SK-N-SH (cell line): ENCODE data around the gene MPPED2. TPM values are rescaled to one million over a fixed set of nuclear protein-coding genes. Genes with fewer than 3 reads are reported as not detected.

ENCODE experiments used
- CTCF ChIA-PET: fragments of 300-600, 350-600 bp; formaldehyde crosslinking; extraction: SDS; loops from one replicate; lab custom pipeline; 2021; lab: Yijun Ruan, JAX
- POLR2A ChIA-PET: fragments of 350-600 bp; sonication (Branson Sonifier 250); formaldehyde crosslinking; extraction: SDS; loops from one replicate; lab custom pipeline; 2020; ENCODE audit warnings: antibody characterized with exemption, inconsistent platforms; lab: Yijun Ruan, JAX
- DNase-seq: peaks from one replicate; pipeline ENCODE4 v3.0.0; 2012
- H2AFZ ChIP-seq: fragments of 200-600 bp; sonication (generic); 2 replicates; pipeline ENCODE4 v1.8.1; 2016; ENCODE audit warnings: antibody characterized with exemption, mild to moderate bottlenecking, low read depth
- H3F3A ChIP-seq: fragments of 200-600 bp; sonication (generic); replicated peaks from 2 replicates; pipeline ENCODE3; 2016; ENCODE audit warnings: antibody characterized with exemption, mild to moderate bottlenecking; ENCODE audit not compliant: insufficient read depth
- H3K27ac ChIP-seq, 2 experiments: fragments of 200-500 bp in 1 of 2; fragments of 200-600 bp in 1 of 2; sonication (Bioruptor generic) in 1 of 2; sonication (generic), shearing (Covaris generic) in 1 of 2; 2 replicates each; pipeline versions ENCODE4 v1.5.1 to v1.6.1; 2014 to 2016; ENCODE audit warnings: low read depth in 2 of 2, inconsistent platforms in 1 of 2, low read length in 1 of 2, mild to moderate bottlenecking in 1 of 2, mixed read lengths in 1 of 2
- H3K27me3 ChIP-seq: fragments of 200-600 bp; sonication (generic), shearing (Covaris generic); 2 replicates; pipeline ENCODE4 v1.6.1; 2016; ENCODE audit warnings: mixed run types; ENCODE audit not compliant: insufficient read depth
- H3K36me3 ChIP-seq, 2 experiments: fragments of 200-500 bp in 1 of 2; fragments of 200-600 bp in 1 of 2; sonication (Bioruptor generic) in 1 of 2; sonication (generic) in 1 of 2; replicated peaks in 1 of 2; 2 replicates each; pipeline versions ENCODE3 to v1.5.1; 2014 to 2016; ENCODE audit warnings: low read length in 1 of 2, mild to moderate bottlenecking in 1 of 2; ENCODE audit not compliant: insufficient read depth in 2 of 2, control insufficient read depth in 1 of 2
- H3K4me1 ChIP-seq, 2 experiments: fragments of 200-500 bp in 1 of 2; fragments of 200-600 bp in 1 of 2; sonication (Bioruptor generic) in 1 of 2; sonication (generic), shearing (Covaris generic) in 1 of 2; 2 replicates each; pipeline versions ENCODE4 v1.5.1 to v1.6.1; 2014 to 2016; ENCODE audit warnings: low read depth in 1 of 2, low read length in 1 of 2, mixed run types in 1 of 2; ENCODE audit not compliant: insufficient read depth in 2 of 2, control insufficient read depth in 1 of 2
- H3K4me2 ChIP-seq: fragments of 200-600 bp; sonication (generic), shearing (Covaris generic); 2 replicates; pipeline ENCODE4 v1.6.1; 2017; ENCODE audit warnings: mixed run types
- H3K4me3 ChIP-seq, 2 experiments: fragments of 200-500 bp in 1 of 2; fragments of 200-600 bp in 1 of 2; sonication (Bioruptor generic) in 1 of 2; sonication (generic), shearing (Covaris generic) in 1 of 2; 2 replicates each; pipeline versions ENCODE4 v1.5.1 to v1.8.1; 2014 to 2016; ENCODE audit warnings: low read depth in 2 of 2, inconsistent platforms in 1 of 2, low read length in 1 of 2, mild to moderate bottlenecking in 1 of 2, mixed read lengths in 1 of 2, moderate library complexity in 1 of 2
- H3K79me2 ChIP-seq: fragments of 200-600 bp; sonication (generic); 2 replicates; pipeline ENCODE4 v1.8.1; 2017; ENCODE audit warnings: mild to moderate bottlenecking; ENCODE audit not compliant: insufficient read depth
- H3K9ac ChIP-seq: fragments of 200-600 bp; sonication (generic); 2 replicates; pipeline ENCODE4 v1.6.1; 2017; ENCODE audit warnings: mixed run types
- H3K9me2 ChIP-seq: fragments of 200-600 bp; sonication (generic); 2 replicates; pipeline ENCODE4 v1.6.1; 2017; ENCODE audit warnings: mixed run types
- H3K9me3 ChIP-seq: fragments of 200-600 bp; sonication (generic); 2 replicates; pipeline ENCODE4 v1.6.1; 2017; ENCODE audit warnings: mixed run types, mild to moderate bottlenecking, moderate library complexity
- H4K20me1 ChIP-seq: fragments of 200-600 bp; sonication (generic); 2 replicates; pipeline ENCODE4 v1.6.1; 2017; ENCODE audit warnings: mild to moderate bottlenecking, mixed run types; ENCODE audit not compliant: insufficient read depth
- CHD2 ChIP-seq: fragments of 150-350 bp; IDR thresholded peaks from 2 replicates; pipeline ENCODE4 v1.6.1; 2018; ENCODE audit warnings: low read length; ENCODE audit not compliant: partially characterized antibody
- CTCF ChIP-seq: fragments of 200-600 bp; sonication (generic); IDR thresholded peaks from 2 replicates; pipeline ENCODE4 v1.6.1; 2017; ENCODE audit warnings: antibody characterized with exemption, mild to moderate bottlenecking, moderate library complexity
- ELF1 ChIP-seq: IDR thresholded peaks from 2 replicates; pipeline ENCODE4 v1.4.0; 2012
- EZH2phosphoT487 ChIP-seq: fragments of 200-600 bp; sonication (generic); IDR thresholded peaks from 2 replicates; pipeline ENCODE4 v1.6.1; 2017; ENCODE audit warnings: low read depth, mixed run types, mild to moderate bottlenecking, antibody characterized with exemption, moderate library complexity, borderline replicate concordance
- FOXJ3 ChIP-seq: sonication (generic); formaldehyde crosslinking; IDR thresholded peaks from 2 replicates; pipeline ENCODE4 v1.5.1; 2020; ENCODE audit warnings: mild to moderate bottlenecking, missing genetic modification reagents
- FOXM1 ChIP-seq: IDR thresholded peaks from 2 replicates; pipeline ENCODE4 v1.4.0; 2012; ENCODE audit warnings: low read depth, mild to moderate bottlenecking
- GABPA ChIP-seq: IDR thresholded peaks from 2 replicates; pipeline ENCODE4 v1.4.0; 2012; ENCODE audit warnings: low read depth, mild to moderate bottlenecking
- IRF3 ChIP-seq: fragments of 150-350 bp; IDR thresholded peaks from 2 replicates; pipeline ENCODE4 v1.6.1; 2016; ENCODE audit warnings: mild to moderate bottlenecking, low read depth, low read length
- NFIC ChIP-seq: IDR thresholded peaks from 2 replicates; pipeline ENCODE4 v1.4.0; 2012; ENCODE audit warnings: borderline replicate concordance
- POLR2AphosphoS5 ChIP-seq: IDR thresholded peaks from 2 replicates; pipeline ENCODE4 v1.6.1; 2012; ENCODE audit warnings: low read depth, low read length
- RFX5 ChIP-seq: IDR thresholded peaks from 2 replicates; pipeline ENCODE4 v1.6.1; 2012; ENCODE audit warnings: mild to moderate bottlenecking, improper control_type of control experiment, low read length
- SIN3A ChIP-seq: IDR thresholded peaks from 2 replicates; pipeline ENCODE4 v1.6.1; 2012; ENCODE audit warnings: low read depth, mild to moderate bottlenecking, low read length, moderate library complexity, borderline replicate concordance
- WGBS: methylation state at CpG from one replicate; pipeline ENCODE4 v1.1.6; 2017; ENCODE audit warnings: low lambda C conversion rate; 5-methylcytosine and 5-hydroxymethylcytosine counted together
- polyA plus RNA-seq, 3 experiments: library from polyadenylated mRNA; depleted of rRNA; stranded (reverse); fragments of >200 nt; gene quantifications; 2 replicates each; pipeline ENCODE4 v1.2.3, GENCODE V29; 2012

MPPED2 gene
- polyA plus RNA-seq, 1 of the 3 experiments (the other 2 are of a cell fraction): 0.05 TPM

GRCh38 chr11:30489511-30489910, 96.6 kb downstream of the MPPED2 start:
- Histone ChIP-seq H4K20me1 (no peaks in the 10 kb centered on the region), H3K27me3 (no peaks in the 10 kb centered on the region), H3F3A (no peaks in the 10 kb centered on the region), H3K4me2 (no peak overlapping the region), H3K9me2 (no peaks in the 10 kb centered on the region), H3K4me1 (peaks cover 7% of the 10 kb centered on the region in 2 experiments; a peak in 2 of 4 replicates), H3K9ac (no peak overlapping the region), H3K4me3 (no peak overlapping the region), H3K27ac (no peak overlapping the region), H3K36me3 (no peaks in the 10 kb centered on the region), H3K9me3 (no peaks in the 10 kb centered on the region), H3K79me2 (no peaks in the 10 kb centered on the region), H2AFZ (no peak overlapping the region)
- POLR2A ChIA-PET: no interaction called here
- CTCF ChIA-PET: interaction anchor here (0.9 kb wide), 1 partner anchor 113 kb away, joined by 3 read pairs; no protein-coding TSS in a partner anchor
- WGBS: 43% methylated on average over 4 of the region's 4 CpGs
- TF ChIP-seq POLR2AphosphoS5 (no peak), ELF1 (no peak), EZH2phosphoT487 (no peak), CHD2 (no peak)
- no peak for DNase-seq

GRCh38 chr11:30489076-30489475, 97.1 kb downstream of the MPPED2 start:
- H3K9me2 ChIP-seq: no peaks in the 10 kb centered on the region
- no peak for DNase-seq
- H3K79me2 ChIP-seq: no peaks in the 10 kb centered on the region
- H3K9ac ChIP-seq: no peak overlapping the region
- no peak overlapping the region for H2AFZ ChIP-seq
- H3K4me3 ChIP-seq: no peak overlapping the region
- H3K36me3 ChIP-seq: no peaks in the 10 kb centered on the region
- no peaks in the 10 kb centered on the region for H3K27me3 ChIP-seq
- peaks cover 7% of the 10 kb centered on the region in 2 experiments; a peak in 2 of 4 replicates for H3K4me1 ChIP-seq
- WGBS: 44% methylated on average over 1 of the region's 1 CpG
- no peaks in the 10 kb centered on the region for H3K9me3 ChIP-seq
- no peaks in the 10 kb centered on the region for H3F3A ChIP-seq
- no peaks in the 10 kb centered on the region for H4K20me1 ChIP-seq
- ChIA-PET POLR2A (no interaction called here), CTCF (interaction anchor here (0.6 to 0.9 kb wide), 2 partner anchors 112 to 372 kb away, joined by 3 read pairs; no protein-coding TSS in a partner anchor)
- TF ChIP-seq IRF3 (no peak), POLR2AphosphoS5 (no peak), NFIC (no peak), CTCF (no peak), GABPA (no peak), SIN3A (no peak), ELF1 (no peak), RFX5 (no peak), FOXM1 (no peak), FOXJ3 (CRISPR knock-in tag) (no peak)
- H3K4me2 ChIP-seq: no peak overlapping the region
- no peak overlapping the region for H3K27ac ChIP-seq
